ENCODE measurements around the gene SEMA4B. TPM values are rescaled to one million over a fixed set of nuclear protein-coding genes. Genes with fewer than 3 reads are reported as not detected.
A peak's percentile ranks its signal among the peaks of the same experiment; 100 is the strongest.

Gene SEMA4B
- total and polyA plus RNA-seq, 9 of the 15 experiments (the other 6 are each of a cell fraction or from before 2014, with no cell fraction given) = 1.3 to 33.6 (median 11.0) TPM

DNA sequence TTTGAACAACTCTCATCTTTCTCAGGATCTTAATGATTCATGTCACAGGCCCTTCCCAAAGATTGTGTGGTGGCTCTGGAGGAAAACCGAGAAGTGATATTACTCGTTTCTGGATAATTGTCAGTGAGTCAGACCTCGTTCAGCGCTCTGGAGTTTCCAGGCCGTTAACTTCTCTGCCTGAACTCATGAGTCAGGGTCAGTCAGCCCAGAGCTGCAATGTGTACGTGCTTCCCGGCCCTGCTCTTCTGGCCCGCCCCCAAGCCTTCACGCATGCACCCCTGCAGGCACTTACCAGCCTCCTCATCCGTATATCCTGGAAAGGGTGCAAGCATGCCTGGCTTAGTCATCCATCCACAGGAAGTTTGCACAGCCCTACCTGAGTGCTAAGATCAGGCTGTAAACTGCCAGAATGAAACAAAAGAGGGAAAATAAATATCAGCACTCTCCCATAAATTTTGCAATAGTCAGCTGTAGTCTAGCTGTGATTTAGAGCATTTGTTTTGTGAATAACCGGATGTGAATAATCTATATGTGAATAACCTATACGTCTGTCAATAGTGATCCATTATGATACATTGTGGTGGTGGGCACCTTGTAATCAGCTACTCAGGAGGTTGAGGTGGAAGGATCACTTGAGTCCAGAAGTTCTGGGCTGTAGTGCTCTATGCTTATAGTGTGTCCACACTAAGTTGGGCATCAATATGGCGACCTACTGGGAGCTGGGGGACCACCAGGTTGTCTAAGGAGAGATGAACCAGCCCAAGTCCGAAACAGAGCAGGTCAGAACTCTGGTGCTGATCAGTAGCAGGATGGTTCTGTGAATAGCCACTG lies 35.3 kb upstream of the SEMA4B start (continued):
- TF ChIP-seq LEF1 (IDR thresholded peaks at IDR 0.05) = peak; percentile 61; the same call in 1 of the 2 replicates
- peak; percentile 99 for TF ChIP-seq FOSL1 (tag; conservative IDR thresholded peaks at IDR 0.05)
- 0 out of 2 replicates have a peak, but pooled peaks have one; percentile 20 for TF ChIP-seq ELF1 (tag; IDR thresholded peaks at IDR 0.05)
- no peak for TF ChIP-seq GATAD2A (IDR thresholded peaks at IDR 0.05)
- TF ChIP-seq CREB1 (IDR thresholded peaks at IDR 0.05) = no peak
- 0 out of 2 replicates have a peak, but pooled peaks have one; percentile 20 for TF ChIP-seq CREB1 (CRISPR knock-in tag; IDR thresholded peaks at IDR 0.05)
- TF ChIP-seq NBN (IDR thresholded peaks at IDR 0.05; ENCODE audit: low read depth) = no peak
- TF ChIP-seq NR2C2 (CRISPR knock-in tag; IDR thresholded peaks at IDR 0.05) = no peak
- TF ChIP-seq NR2C2 (tag; IDR thresholded peaks at IDR 0.05) = peak; percentile 74
- TF ChIP-seq, protein P1, sequence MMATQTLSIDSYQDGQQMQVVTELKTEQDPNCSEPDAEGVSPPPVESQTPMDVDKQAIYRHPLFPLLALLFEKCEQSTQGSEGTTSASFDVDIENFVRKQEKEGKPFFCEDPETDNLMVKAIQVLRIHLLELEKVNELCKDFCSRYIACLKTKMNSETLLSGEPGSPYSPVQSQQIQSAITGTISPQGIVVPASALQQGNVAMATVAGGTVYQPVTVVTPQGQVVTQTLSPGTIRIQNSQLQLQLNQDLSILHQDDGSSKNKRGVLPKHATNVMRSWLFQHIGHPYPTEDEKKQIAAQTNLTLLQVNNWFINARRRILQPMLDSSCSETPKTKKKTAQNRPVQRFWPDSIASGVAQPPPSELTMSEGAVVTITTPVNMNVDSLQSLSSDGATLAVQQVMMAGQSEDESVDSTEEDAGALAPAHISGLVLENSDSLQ (IDR thresholded peaks at IDR 0.05) = peak; percentile 53
- peak; percentile 20; the same call in 1 of the 2 replicates for TF ChIP-seq BCOR (IDR thresholded peaks at IDR 0.05)
- TF ChIP-seq, protein P2, sequence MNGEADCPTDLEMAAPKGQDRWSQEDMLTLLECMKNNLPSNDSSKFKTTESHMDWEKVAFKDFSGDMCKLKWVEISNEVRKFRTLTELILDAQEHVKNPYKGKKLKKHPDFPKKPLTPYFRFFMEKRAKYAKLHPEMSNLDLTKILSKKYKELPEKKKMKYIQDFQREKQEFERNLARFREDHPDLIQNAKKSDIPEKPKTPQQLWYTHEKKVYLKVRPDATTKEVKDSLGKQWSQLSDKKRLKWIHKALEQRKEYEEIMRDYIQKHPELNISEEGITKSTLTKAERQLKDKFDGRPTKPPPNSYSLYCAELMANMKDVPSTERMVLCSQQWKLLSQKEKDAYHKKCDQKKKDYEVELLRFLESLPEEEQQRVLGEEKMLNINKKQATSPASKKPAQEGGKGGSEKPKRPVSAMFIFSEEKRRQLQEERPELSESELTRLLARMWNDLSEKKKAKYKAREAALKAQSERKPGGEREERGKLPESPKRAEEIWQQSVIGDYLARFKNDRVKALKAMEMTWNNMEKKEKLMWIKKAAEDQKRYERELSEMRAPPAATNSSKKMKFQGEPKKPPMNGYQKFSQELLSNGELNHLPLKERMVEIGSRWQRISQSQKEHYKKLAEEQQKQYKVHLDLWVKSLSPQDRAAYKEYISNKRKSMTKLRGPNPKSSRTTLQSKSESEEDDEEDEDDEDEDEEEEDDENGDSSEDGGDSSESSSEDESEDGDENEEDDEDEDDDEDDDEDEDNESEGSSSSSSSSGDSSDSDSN (IDR thresholded peaks at IDR 0.05; ENCODE audit: borderline replicate concordance in 1 of 2, low read depth in 2 of 2, low read length in 2 of 2) = peak; percentile 68 to 91; a peak in 3 of 4 replicates
- TF ChIP-seq HNRNPUL1 (IDR thresholded peaks at IDR 0.05; ENCODE audit: low read length) = no peak
- TF ChIP-seq, protein P3, sequence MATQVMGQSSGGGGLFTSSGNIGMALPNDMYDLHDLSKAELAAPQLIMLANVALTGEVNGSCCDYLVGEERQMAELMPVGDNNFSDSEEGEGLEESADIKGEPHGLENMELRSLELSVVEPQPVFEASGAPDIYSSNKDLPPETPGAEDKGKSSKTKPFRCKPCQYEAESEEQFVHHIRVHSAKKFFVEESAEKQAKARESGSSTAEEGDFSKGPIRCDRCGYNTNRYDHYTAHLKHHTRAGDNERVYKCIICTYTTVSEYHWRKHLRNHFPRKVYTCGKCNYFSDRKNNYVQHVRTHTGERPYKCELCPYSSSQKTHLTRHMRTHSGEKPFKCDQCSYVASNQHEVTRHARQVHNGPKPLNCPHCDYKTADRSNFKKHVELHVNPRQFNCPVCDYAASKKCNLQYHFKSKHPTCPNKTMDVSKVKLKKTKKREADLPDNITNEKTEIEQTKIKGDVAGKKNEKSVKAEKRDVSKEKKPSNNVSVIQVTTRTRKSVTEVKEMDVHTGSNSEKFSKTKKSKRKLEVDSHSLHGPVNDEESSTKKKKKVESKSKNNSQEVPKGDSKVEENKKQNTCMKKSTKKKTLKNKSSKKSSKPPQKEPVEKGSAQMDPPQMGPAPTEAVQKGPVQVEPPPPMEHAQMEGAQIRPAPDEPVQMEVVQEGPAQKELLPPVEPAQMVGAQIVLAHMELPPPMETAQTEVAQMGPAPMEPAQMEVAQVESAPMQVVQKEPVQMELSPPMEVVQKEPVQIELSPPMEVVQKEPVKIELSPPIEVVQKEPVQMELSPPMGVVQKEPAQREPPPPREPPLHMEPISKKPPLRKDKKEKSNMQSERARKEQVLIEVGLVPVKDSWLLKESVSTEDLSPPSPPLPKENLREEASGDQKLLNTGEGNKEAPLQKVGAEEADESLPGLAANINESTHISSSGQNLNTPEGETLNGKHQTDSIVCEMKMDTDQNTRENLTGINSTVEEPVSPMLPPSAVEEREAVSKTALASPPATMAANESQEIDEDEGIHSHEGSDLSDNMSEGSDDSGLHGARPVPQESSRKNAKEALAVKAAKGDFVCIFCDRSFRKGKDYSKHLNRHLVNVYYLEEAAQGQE (IDR thresholded peaks at IDR 0.05; ENCODE audit: borderline replicate concordance) = peak; percentile 8; the same call in 1 of the 2 replicates
- TF ChIP-seq, protein P3 (CRISPR knock-in tag; IDR thresholded peaks at IDR 0.05; ENCODE audit: low read depth) = no peak
- TF ChIP-seq HDAC2 (IDR thresholded peaks at IDR 0.05) = 0 out of 2 replicates have a peak, but pooled peaks have one; percentile 42
